Measurements from ENCODE around the gene HTRA3.
"Not testable (repeated sequence)": the region's sequence is repeated elsewhere in the genome, so short reads cannot be mapped to it uniquely, and the experiment has no call there.

The HTRA3 gene

GRCh38 chr4:8330821-8331574 is 61.4 kb downstream of the HTRA3 start:
- Mint-ChIP-seq H3K27me3 (no peaks in the 10 kb centered on the region), H3K36me3 (ENCODE audit: low read depth) (no peaks in the 10 kb centered on the region), H3K9me3 (peaks cover 7% of the 10 kb centered on the region), H3K4me1 (ENCODE audit: low read depth) (no peaks in the 10 kb centered on the region), H3K4me3 (no peak overlapping the region), H3K27ac (no peak overlapping the region)

- Mint-ChIP-seq H3K9me3 (peaks cover 11% of the 10 kb centered on the region), H3K4me1 (ENCODE audit: low read depth) (no peaks in the 10 kb centered on the region), H3K27me3 (no peaks in the 10 kb centered on the region), H3K36me3 (ENCODE audit: low read depth) (no peaks in the 10 kb centered on the region), H3K4me3 (no peak overlapping the region), H3K27ac (no peak overlapping the region)
Observed at GRCh38 chr4:8331575-8331955, 62.0 kb downstream of the HTRA3 start.

GRCh38 chr4:8332038-8332857 is 62.7 kb downstream of the HTRA3 start:
- Mint-ChIP-seq H3K36me3 (ENCODE audit: low read depth) (no peaks in the 10 kb centered on the region), H3K4me1 (ENCODE audit: low read depth) (no peaks in the 10 kb centered on the region), H3K27me3 (no peaks in the 10 kb centered on the region), H3K27ac (no peak overlapping the region), H3K9me3 (peaks cover 15% of the 10 kb centered on the region), H3K4me3 (no peak overlapping the region)

GRCh38 chr4:8332891-8333331 is 63.4 kb downstream of the HTRA3 start:
- H3K36me3 Mint-ChIP-seq (ENCODE audit: low read depth): no peaks in the 10 kb centered on the region
- H3K4me1 Mint-ChIP-seq (ENCODE audit: low read depth): no peaks in the 10 kb centered on the region
- no peak overlapping the region for H3K27ac Mint-ChIP-seq
- no peaks in the 10 kb centered on the region for H3K27me3 Mint-ChIP-seq
- no peak overlapping the region for H3K4me3 Mint-ChIP-seq
- peaks cover 15% of the 10 kb centered on the region for H3K9me3 Mint-ChIP-seq

GRCh38 chr4:8333726-8334460 is 64.3 kb downstream of the HTRA3 start:
- Mint-ChIP-seq H3K4me1 (ENCODE audit: low read depth) (no peaks in the 10 kb centered on the region), H3K36me3 (ENCODE audit: low read depth) (no peaks in the 10 kb centered on the region), H3K4me3 (no peak overlapping the region), H3K9me3 (peaks cover 19% of the 10 kb centered on the region), H3K27ac (no peak overlapping the region), H3K27me3 (no peaks in the 10 kb centered on the region)

- Mint-ChIP-seq H3K4me1 (ENCODE audit: low read depth) (no peaks in the 10 kb centered on the region), H3K27ac (no peak overlapping the region), H3K4me3 (no peak overlapping the region), H3K36me3 (ENCODE audit: low read depth) (no peaks in the 10 kb centered on the region), H3K27me3 (no peaks in the 10 kb centered on the region), H3K9me3 (peaks cover 19% of the 10 kb centered on the region)
Observed at GRCh38 chr4:8334786-8335460, 65.4 kb downstream of the HTRA3 start.

GRCh38 chr4:8335848-8336247 is 66.3 kb downstream of the HTRA3 start:
- Mint-ChIP-seq H3K4me3 (no peak overlapping the region), H3K9me3 (peaks cover 19% of the 10 kb centered on the region)

GRCh38 chr4:8336412-8337075 is 67.0 kb downstream of the HTRA3 start:
- H3K27ac Mint-ChIP-seq: no peak overlapping the region
- H3K9me3 Mint-ChIP-seq: peaks cover 19% of the 10 kb centered on the region
- no peaks in the 10 kb centered on the region for H3K4me1 Mint-ChIP-seq (ENCODE audit: low read depth)
- H3K36me3 Mint-ChIP-seq (ENCODE audit: low read depth): no peaks in the 10 kb centered on the region
- no peaks in the 10 kb centered on the region for H3K27me3 Mint-ChIP-seq
- no peak overlapping the region for H3K4me3 Mint-ChIP-seq

More at GRCh38 chr4:8335848-8336247, 66.3 kb downstream of the HTRA3 start:
- H3K4me1 Mint-ChIP-seq (ENCODE audit: low read depth): no peaks in the 10 kb centered on the region
- no peaks in the 10 kb centered on the region for H3K36me3 Mint-ChIP-seq (ENCODE audit: low read depth)
- H3K27ac Mint-ChIP-seq: no peak overlapping the region
- no peaks in the 10 kb centered on the region for H3K27me3 Mint-ChIP-seq

GRCh38 chr4:8338351-8338961 is 68.9 kb downstream of the HTRA3 start:
- H3K27me3 Mint-ChIP-seq: no peaks in the 10 kb centered on the region
- H3K4me3 Mint-ChIP-seq: no peak overlapping the region
- no peaks in the 10 kb centered on the region for H3K4me1 Mint-ChIP-seq (ENCODE audit: low read depth)
- H3K9me3 Mint-ChIP-seq: peaks cover 15% of the 10 kb centered on the region
- no peak overlapping the region for H3K27ac Mint-ChIP-seq
- no peaks in the 10 kb centered on the region for H3K36me3 Mint-ChIP-seq (ENCODE audit: low read depth)

- no peak overlapping the region for H3K27ac Mint-ChIP-seq
- peaks cover 14% of the 10 kb centered on the region for H3K9me3 Mint-ChIP-seq
- no peaks in the 10 kb centered on the region for H3K27me3 Mint-ChIP-seq
- no peak overlapping the region for H3K4me3 Mint-ChIP-seq
- H3K4me1 Mint-ChIP-seq (ENCODE audit: low read depth): no peaks in the 10 kb centered on the region
- no peaks in the 10 kb centered on the region for H3K36me3 Mint-ChIP-seq (ENCODE audit: low read depth)
Observed at GRCh38 chr4:8340781-8341241, 71.3 kb downstream of the HTRA3 start.

GRCh38 chr4:8341281-8341680 is 71.7 kb downstream of the HTRA3 start:
- not testable (repeated sequence) for H3K36me3 Mint-ChIP-seq (ENCODE audit: low read depth); H3K27ac Mint-ChIP-seq; H3K27me3 Mint-ChIP-seq; H3K4me3 Mint-ChIP-seq; H3K4me1 Mint-ChIP-seq (ENCODE audit: low read depth)
- H3K9me3 Mint-ChIP-seq: peaks cover 10% of the 10 kb centered on the region

- Mint-ChIP-seq H3K9me3 (peaks cover 7% of the 10 kb centered on the region), H3K4me3 (no peak overlapping the region), H3K4me1 (ENCODE audit: low read depth) (no peaks in the 10 kb centered on the region), H3K36me3 (ENCODE audit: low read depth) (no peaks in the 10 kb centered on the region), H3K27ac (no peak overlapping the region), H3K27me3 (no peaks in the 10 kb centered on the region)
Observed at GRCh38 chr4:8341691-8342090, 72.1 kb downstream of the HTRA3 start.

GRCh38 chr4:8342651-8343261 is 73.2 kb downstream of the HTRA3 start:
- Mint-ChIP-seq H3K27ac (no peak overlapping the region), H3K4me3 (no peak overlapping the region), H3K36me3 (ENCODE audit: low read depth) (no peaks in the 10 kb centered on the region), H3K4me1 (ENCODE audit: low read depth) (no peaks in the 10 kb centered on the region), H3K9me3 (peaks cover 4% of the 10 kb centered on the region), H3K27me3 (no peaks in the 10 kb centered on the region)

Measured in stimulated activated naive CD8-positive, alpha-beta T cell treated with anti-CD3 and anti-CD28 coated beads, Interleukin-15, Interleukin-2, amounts not matched to agents 100 ng/mL and 50 ng/mL, for 24 hours (primary cell).